KOPT-K1 (cell line): Measurements from ENCODE around the gene PHGDH.
"Not testable (repeated sequence)": the region's sequence is repeated elsewhere in the genome, so short reads cannot be mapped to it uniquely, and the experiment has no call there.

Source experiments
- H3K27ac ChIP-seq: fragments of 200-600 bp; sonication (generic); 2 replicates; pipeline ENCODE4 v1.5.1; 2016; ENCODE audit warnings: antibody characterized with exemption, mild to moderate bottlenecking, low read depth, low read length; ENCODE audit not compliant: poor library complexity, severe bottlenecking
- H3K36me3 ChIP-seq: fragments of 200-600 bp; sonication (generic); 2 replicates; pipeline ENCODE4 v1.5.1; 2017; ENCODE audit warnings: antibody characterized with exemption, mild to moderate bottlenecking, low read length, moderate library complexity; ENCODE audit not compliant: insufficient read depth
- H3K9me3 ChIP-seq: fragments of 200-600 bp; sonication (generic); 2 replicates; pipeline ENCODE4 v1.5.1; 2017; ENCODE audit warnings: antibody characterized with exemption, low read length, mild to moderate bottlenecking; ENCODE audit not compliant: insufficient read depth, poor library complexity, severe bottlenecking

PHGDH gene

DNA sequence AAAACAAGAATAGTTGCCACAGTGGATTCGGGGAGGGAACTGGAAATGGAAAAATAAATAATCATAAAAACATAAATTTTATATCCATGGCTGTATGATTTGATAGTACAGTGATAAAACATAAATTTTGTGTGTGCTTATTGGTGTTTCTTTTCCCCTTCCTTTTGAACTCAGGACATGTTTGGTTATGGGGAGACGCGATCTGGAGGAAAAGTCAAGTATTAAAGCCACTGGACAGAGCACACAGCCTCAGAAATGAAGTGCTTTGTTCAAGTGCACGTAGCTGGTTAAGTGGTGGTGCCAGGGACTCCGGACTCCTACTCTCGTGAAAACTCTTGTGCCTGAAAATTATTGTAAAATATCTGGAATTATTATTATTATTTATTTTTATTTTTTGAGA, 66.6 kb downstream of the PHGDH start:
- Histone ChIP-seq H3K36me3 (no peaks in the 10 kb centered on the region), H3K27ac (no peak overlapping the region), H3K9me3 (no peaks in the 10 kb centered on the region)

DNA sequence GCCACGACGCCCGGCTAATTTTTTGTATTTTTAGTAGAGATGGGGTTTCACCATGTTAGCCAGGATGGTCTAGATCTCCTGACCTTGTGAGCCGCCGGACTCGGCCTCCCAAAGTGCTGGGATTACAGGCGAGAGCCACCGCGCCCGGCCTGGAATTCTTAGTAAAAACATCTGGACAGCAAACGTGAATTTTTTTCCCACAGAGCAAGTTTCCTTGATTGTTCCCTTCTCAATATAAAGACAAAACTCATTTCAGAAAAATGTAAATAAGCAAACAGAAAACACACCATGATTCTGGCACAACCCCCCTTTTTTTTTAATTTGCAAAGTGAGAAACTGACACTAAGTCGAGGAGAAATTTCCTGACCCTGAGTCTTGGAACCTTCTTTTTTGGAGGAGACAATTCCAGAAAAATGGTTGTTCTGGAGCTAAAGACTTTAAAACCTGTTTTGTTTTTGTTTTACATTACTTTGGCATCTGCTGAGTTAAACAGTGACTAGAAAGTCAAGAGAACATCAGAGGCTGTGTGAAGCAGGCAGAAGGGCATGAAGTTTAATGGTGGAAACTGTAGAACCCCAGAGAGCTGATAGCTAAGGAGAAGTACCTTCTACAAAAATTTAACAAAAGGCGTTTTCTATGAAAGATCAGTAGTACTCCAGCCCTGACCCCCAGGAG, 67.3 kb downstream of the PHGDH start:
- no peaks in the 10 kb centered on the region for H3K36me3 ChIP-seq
- H3K27ac ChIP-seq = no peak overlapping the region
- H3K9me3 ChIP-seq = no peaks in the 10 kb centered on the region

DNA sequence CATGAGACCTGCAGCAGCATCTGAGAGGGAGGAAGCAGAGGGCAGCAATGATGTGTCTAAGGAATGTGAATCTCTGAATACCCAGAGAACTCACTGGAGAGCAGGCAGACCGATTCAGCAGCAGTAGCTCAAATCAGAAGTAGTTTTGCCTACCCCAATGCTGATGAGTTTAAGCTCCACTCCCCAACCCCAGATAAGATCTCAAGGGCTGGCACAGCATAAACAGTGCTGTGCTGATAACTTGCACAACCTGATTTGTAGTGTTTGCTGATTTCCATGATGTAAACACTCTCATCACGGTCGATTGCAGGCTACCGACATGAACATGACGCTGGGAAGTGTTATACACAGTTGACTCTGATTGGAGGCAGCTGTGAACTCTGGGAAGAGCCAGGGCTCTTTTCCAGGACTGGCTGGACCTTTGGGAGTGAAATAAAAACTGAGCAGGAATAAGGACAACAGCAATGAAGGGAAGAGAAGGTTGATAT, 68.2 kb downstream of the PHGDH start:
- no peaks in the 10 kb centered on the region for H3K9me3 ChIP-seq
- no peaks in the 10 kb centered on the region for H3K36me3 ChIP-seq
- H3K27ac ChIP-seq = no peak overlapping the region

GRCh38 chr1:119781434-119782210, 69.9 kb downstream of the PHGDH start:
- no peaks in the 10 kb centered on the region for H3K9me3 ChIP-seq
- no peak overlapping the region for H3K27ac ChIP-seq
- H3K36me3 ChIP-seq = no peaks in the 10 kb centered on the region

- H3K36me3 ChIP-seq = no peaks in the 10 kb centered on the region
- no peaks in the 10 kb centered on the region for H3K9me3 ChIP-seq
- no peak overlapping the region for H3K27ac ChIP-seq
Observed at GRCh38 chr1:119782631-119783325, 71.0 kb downstream of the PHGDH start.

- Histone ChIP-seq H3K36me3 (no peaks in the 10 kb centered on the region), H3K9me3 (no peaks in the 10 kb centered on the region), H3K27ac (no peak overlapping the region)
Observed at GRCh38 chr1:119783354-119784185, 71.8 kb downstream of the PHGDH start.

- Histone ChIP-seq H3K27ac (no peak overlapping the region), H3K36me3 (no peaks in the 10 kb centered on the region), H3K9me3 (no peaks in the 10 kb centered on the region)
Observed at GRCh38 chr1:119784191-119784781, 72.6 kb downstream of the PHGDH start.

DNA sequence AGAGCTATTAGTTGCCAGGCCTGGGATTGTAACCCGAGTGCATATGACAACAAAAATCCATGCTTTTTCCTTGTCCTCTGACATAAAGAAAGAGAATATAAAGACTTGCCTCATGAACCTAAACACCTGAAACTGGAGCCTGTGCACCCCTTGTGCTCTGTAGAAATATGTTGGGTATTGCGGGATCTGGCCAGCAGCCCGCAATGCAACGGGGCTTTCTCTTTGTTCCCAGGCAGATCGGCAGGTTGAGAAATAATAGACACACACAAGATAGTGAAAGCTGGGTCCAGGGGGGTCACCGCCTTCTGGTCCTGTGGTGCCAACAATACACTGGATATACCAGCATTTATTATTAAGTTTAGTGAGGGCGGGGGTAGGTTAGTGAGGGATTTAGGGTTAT, 74.3 kb downstream of the PHGDH start:
- H3K9me3 ChIP-seq, H3K27ac ChIP-seq, H3K36me3 ChIP-seq: not testable (repeated sequence)

GRCh38 chr1:119786473-119787050, 74.8 kb downstream of the PHGDH start:
- not testable (repeated sequence) for H3K27ac ChIP-seq, H3K9me3 ChIP-seq, H3K36me3 ChIP-seq

DNA sequence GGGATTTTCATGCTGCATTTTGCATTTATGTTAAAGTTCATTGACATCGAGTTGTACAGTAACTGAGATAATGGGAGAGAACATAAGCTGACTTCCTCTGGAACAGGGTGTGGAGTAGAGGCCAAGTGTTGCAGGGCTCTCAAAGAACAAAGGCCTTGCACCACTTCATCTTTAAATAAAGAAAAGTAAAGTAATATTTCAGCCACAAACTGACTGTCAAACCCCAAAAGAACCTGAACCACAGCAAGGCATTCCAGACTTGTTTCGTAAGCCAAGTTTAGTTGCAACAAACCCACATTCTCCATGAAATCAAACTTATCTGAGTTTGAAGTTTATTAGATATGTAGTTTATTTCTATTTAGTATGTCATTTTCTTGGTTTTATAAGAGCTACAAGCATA, 76.0 kb downstream of the PHGDH start:
- Histone ChIP-seq H3K27ac (no peak overlapping the region), H3K36me3 (no peaks in the 10 kb centered on the region), H3K9me3 (no peaks in the 10 kb centered on the region)

GRCh38 chr1:119790451-119791198, 78.9 kb downstream of the PHGDH start:
- Histone ChIP-seq H3K9me3 (no peaks in the 10 kb centered on the region), H3K27ac (no peak overlapping the region)

GRCh38 chr1:119791377-119791776, 79.6 kb downstream of the PHGDH start:
- H3K9me3 ChIP-seq = no peaks in the 10 kb centered on the region
- H3K36me3 ChIP-seq = no peaks in the 10 kb centered on the region
- H3K27ac ChIP-seq = no peak overlapping the region

More at GRCh38 chr1:119790451-119791198, 78.9 kb downstream of the PHGDH start:
- no peaks in the 10 kb centered on the region for H3K36me3 ChIP-seq
